ENCODE measurements around the gene MORN5. TPM values are rescaled to one million over a fixed set of nuclear protein-coding genes. Genes with fewer than 3 reads are reported as not detected.
A peak's percentile ranks its signal among the peaks of the same experiment; 100 is the strongest.

Gene MORN5
- total RNA-seq, 1 donor from 2014 or later = not detected

- H3K36me3 Mint-ChIP-seq (ENCODE audit: low read depth) = peaks cover 3% of the 10 kb centered on the region
- no peaks in the 10 kb centered on the region for H3K27me3 Mint-ChIP-seq (ENCODE audit: low read depth)
- no peaks in the 10 kb centered on the region for H3K4me1 Mint-ChIP-seq
- TF ChIP-seq CTCF (conservative IDR thresholded peaks at IDR 0.05) = no peak
- H3K27ac Mint-ChIP-seq (ENCODE audit: unreplicated experiment) = no peak overlapping the region
- no peak overlapping the region for H3K4me3 Mint-ChIP-seq
- no peaks in the 10 kb centered on the region for H3K9me3 Mint-ChIP-seq
- no peak for DNase-seq (ENCODE audit: low read depth, low spot score)
These were observed 8.4 kb upstream of the MORN5 start for GRCh38 chr9:122151267-122151828.

- Mint-ChIP-seq H3K4me1 (peaks cover 24% of the 10 kb centered on the region), H3K36me3 (ENCODE audit: low read depth) (peaks cover 3% of the 10 kb centered on the region), H3K27ac (ENCODE audit: unreplicated experiment) (no peak overlapping the region), H3K9me3 (no peaks in the 10 kb centered on the region), H3K27me3 (ENCODE audit: low read depth) (peaks cover 9% of the 10 kb centered on the region), H3K4me3 (no peak overlapping the region)
- no peak for TF ChIP-seq CTCF (conservative IDR thresholded peaks at IDR 0.05)
- DNase-seq (ENCODE audit: low read depth, low spot score) = no peak
These were observed 3.9 kb upstream of the MORN5 start for GRCh38 chr9:122155796-122156195.

- DNase-seq (ENCODE audit: low read depth, low spot score) = peak; percentile 16
- peaks cover 24% of the 10 kb centered on the region for H3K4me1 Mint-ChIP-seq
- peaks cover 26% of the 10 kb centered on the region for H3K27me3 Mint-ChIP-seq (ENCODE audit: low read depth)
- H3K36me3 Mint-ChIP-seq (ENCODE audit: low read depth) = no peaks in the 10 kb centered on the region
- peak overlapping the region; percentile 66 for H3K4me3 Mint-ChIP-seq
- TF ChIP-seq CTCF (conservative IDR thresholded peaks at IDR 0.05) = peak; percentile 65
- H3K9me3 Mint-ChIP-seq = peaks cover 5% of the 10 kb centered on the region
- no peak overlapping the region for H3K27ac Mint-ChIP-seq (ENCODE audit: unreplicated experiment)
These were observed 1.5 kb upstream of the MORN5 start for GRCh38 chr9:122158202-122158601.

GRCh38 chr9:122159925-122160246 is 178 bp downstream of the MORN5 start:
- peak overlapping the region; percentile 100 for H3K4me3 Mint-ChIP-seq
- H3K9me3 Mint-ChIP-seq = peaks cover 5% of the 10 kb centered on the region
- H3K36me3 Mint-ChIP-seq (ENCODE audit: low read depth) = no peaks in the 10 kb centered on the region
- no peak for DNase-seq (ENCODE audit: low read depth, low spot score)
- no peak overlapping the region for H3K27ac Mint-ChIP-seq (ENCODE audit: unreplicated experiment)
- peaks cover 24% of the 10 kb centered on the region for H3K4me1 Mint-ChIP-seq
- peaks cover 42% of the 10 kb centered on the region for H3K27me3 Mint-ChIP-seq (ENCODE audit: low read depth)
- no peak for TF ChIP-seq CTCF (conservative IDR thresholded peaks at IDR 0.05)

GRCh38 chr9:122162415-122162814 is 2.7 kb downstream of the MORN5 start:
- peaks cover 16% of the 10 kb centered on the region for H3K4me1 Mint-ChIP-seq
- H3K27ac Mint-ChIP-seq (ENCODE audit: unreplicated experiment) = no peak overlapping the region
- no peaks in the 10 kb centered on the region for H3K36me3 Mint-ChIP-seq (ENCODE audit: low read depth)
- H3K4me3 Mint-ChIP-seq = no peak overlapping the region
- no peak for DNase-seq (ENCODE audit: low read depth, low spot score)
- H3K9me3 Mint-ChIP-seq = peaks cover 9% of the 10 kb centered on the region
- H3K27me3 Mint-ChIP-seq (ENCODE audit: low read depth) = peaks cover 57% of the 10 kb centered on the region
- no peak for TF ChIP-seq CTCF (conservative IDR thresholded peaks at IDR 0.05)
